Adrenal gland (tissue), 12 donors: ENCODE results near the gene BCORL1. TPM values are rescaled to one million over a fixed set of nuclear protein-coding genes. Genes with fewer than 3 reads are reported as not detected.

Source experiments
- DNase-seq, 7 donors: peaks; one replicate each; pipeline ENCODE4 v3.0.0-alpha.2; 2019 to 2020
- H3K27ac ChIP-seq, 5 donors: fragments of 200-600 bp; sonication (generic) in 4 of 5; 1 replicate in 3 of 5; 2 replicates in 2 of 5; pipeline versions ENCODE4 v1.5.1 to v1.8.0; 2016 to 2020; ENCODE audit warnings: mild to moderate bottlenecking in 1 of 5
- H3K27me3 ChIP-seq: fragments of 200-600 bp; 2 replicates; pipeline ENCODE4 v1.8.0; 2021
- H3K36me3 ChIP-seq, 2 donors: fragments of 200-600 bp; replicated peaks in 1 of 2; 1 replicate in 1 of 2; 2 replicates in 1 of 2; pipeline versions ENCODE4 v1.5.1 to v1.8.0; 2018 to 2022
- H3K4me1 ChIP-seq, 2 donors: fragments of 200-600 bp; replicated peaks in 1 of 2; 1 replicate in 1 of 2; 2 replicates in 1 of 2; pipeline versions ENCODE4 v1.5.1 to v1.8.0; 2018 to 2021
- H3K4me3 ChIP-seq, 4 donors: fragments of 200-600 bp; sonication (generic) in 3 of 4; one replicate each; pipeline ENCODE4 v1.5.1; 2016 to 2018
- H3K9me3 ChIP-seq, 3 donors: fragments of 200-600 bp; sonication (generic) in 1 of 3; replicated peaks in 1 of 3; 1 replicate in 2 of 3; 2 replicates in 1 of 3; pipeline versions ENCODE4 v1.5.1 to v1.8.0; 2016 to 2021
- POLR2A ChIP-seq, 2 donors: fragments of 450-650 bp; IDR thresholded peaks; one replicate each; pipeline ENCODE4 v1.6.1; 2017; ENCODE audit warnings: antibody characterized with exemption in 2 of 2, mild to moderate bottlenecking in 2 of 2, moderate library complexity in 1 of 2
- WGBS, 4 donors: extraction: QIAGEN DNeasy Blood & Tissue Kit in 2 of 4; methylation state at CpG; one replicate each; pipeline versions ENCODE4 v1.1.5 to v1.1.7; 2013 to 2017; 5-methylcytosine and 5-hydroxymethylcytosine counted together
- intact Hi-C, 2 donors: fragments of 100-400 bp; cut with DNase I; formaldehyde crosslinking; loops; one replicate each; pipeline versions ENCODE4 v1.14.1 to v1.15.0; 2022 to 2023
- polyA plus RNA-seq, 3 donors: library from polyadenylated mRNA; stranded (reverse); fragments of 200-250 nt in 2 of 3; fragments of 350-450 nt in 1 of 3; fragmentation: Illumina TruSeq in 1 of 3; extraction: RNeasy Lipid Tissue Mini Kit (QIAGEN cat#74804) in 1 of 3; gene quantifications; one replicate each; pipeline ENCODE4 v1.2.3, GENCODE V29; 2013 to 2014
- total RNA-seq, 9 donors: library from RNA; depleted of rRNA in 4 of 9; stranded (reverse); fragments of >200 nt in 4 of 9; fragments of 120-200 nt in 1 of 9; fragmentation: NEBNext Ultra II Directional in 1 of 9; extraction: Animal tissue kit (Norgen Biotek cat#: 25700) in 1 of 9; gene quantifications; one replicate each; pipeline versions ENCODE4 v1.1.0 to v1.2.4, GENCODE V29; 2013 to 2023
- TF ChIP-seq, protein P1 (sequence below), 6 experiments: fragments of 450-650 bp in 4 of 6; fragments of 200-600 bp in 2 of 6; sonication (generic) in 1 of 6; IDR thresholded peaks; 1 replicate in 5 of 6; 2 replicates in 1 of 6; pipeline versions ENCODE4 v1.5.1 to v1.8.0; 2016 to 2021; ENCODE audit warnings: antibody characterized with exemption in 6 of 6, mild to moderate bottlenecking in 2 of 6, moderate library complexity in 1 of 6
- donor health status: healthy with polysubstance abuse.
- donor health status: Bipolar disorder and iron deficiency.
- donor health status: DM: yes; HTN: yes; CAD: no.
- donor health status: DM: no; HTN: no; CAD: no.
- donor health status: DM: no; HTN: no; CAD: no.
- donor health status: DM: yes; HTN: yes; CAD: no.

BCORL1 gene
- total and polyA plus RNA-seq, 12 donors, result 1.4 to 18.5 (median 7.0) TPM

DNA sequence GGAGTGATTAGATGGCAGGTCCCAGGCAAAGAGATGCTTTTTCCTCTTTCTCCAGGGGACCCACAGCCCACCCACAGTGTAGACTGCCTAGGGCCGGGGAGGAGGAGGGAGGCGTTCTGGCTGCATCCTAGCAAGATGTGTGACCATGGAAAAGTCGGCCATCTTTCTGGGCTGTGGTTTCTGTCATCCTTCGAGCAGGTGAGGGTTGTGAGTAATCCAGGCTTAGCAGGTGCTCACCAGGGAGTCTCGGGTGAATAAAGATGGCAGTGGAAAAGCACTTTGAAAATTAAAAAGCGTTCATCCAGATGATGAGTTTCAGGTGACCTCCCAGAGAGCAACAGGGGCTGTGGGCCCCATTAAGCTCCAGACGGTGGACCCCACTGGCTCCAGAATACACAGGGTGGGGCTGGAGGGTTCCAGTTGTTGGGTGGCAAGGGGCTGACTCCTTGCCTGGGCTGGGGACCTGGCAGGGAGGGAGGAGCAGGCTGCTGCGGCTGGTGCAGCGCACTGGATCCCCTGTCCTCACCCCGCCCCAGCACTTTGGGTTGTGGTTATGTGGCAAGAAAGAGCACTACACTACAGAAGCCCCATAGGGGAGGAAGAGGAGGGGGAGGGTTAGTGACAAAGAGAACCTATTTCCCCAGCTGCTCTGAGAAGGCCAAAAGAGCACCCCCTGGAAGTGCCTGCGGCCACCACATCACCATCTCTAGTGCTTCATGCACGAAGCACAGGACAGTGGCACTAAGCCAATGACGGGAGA, 104.2 kb downstream of the BCORL1 start:
- Histone ChIP-seq H3K9me3 (no peaks in the 10 kb centered on the region), H3K36me3 (no peaks in the 10 kb centered on the region), H3K4me1 (peaks cover 0 to 4% of the 10 kb centered on the region in 2 donors), H3K4me3 (no peak overlapping the region), H3K27me3 (no peaks in the 10 kb centered on the region), H3K27ac (no peak overlapping the region)
- 56 to 80% (median 74%) methylated on average over 3 to 13 of the region's 13 CpGs for WGBS, 4 donors
- no peak for DNase-seq
- TF ChIP-seq, protein P1, sequence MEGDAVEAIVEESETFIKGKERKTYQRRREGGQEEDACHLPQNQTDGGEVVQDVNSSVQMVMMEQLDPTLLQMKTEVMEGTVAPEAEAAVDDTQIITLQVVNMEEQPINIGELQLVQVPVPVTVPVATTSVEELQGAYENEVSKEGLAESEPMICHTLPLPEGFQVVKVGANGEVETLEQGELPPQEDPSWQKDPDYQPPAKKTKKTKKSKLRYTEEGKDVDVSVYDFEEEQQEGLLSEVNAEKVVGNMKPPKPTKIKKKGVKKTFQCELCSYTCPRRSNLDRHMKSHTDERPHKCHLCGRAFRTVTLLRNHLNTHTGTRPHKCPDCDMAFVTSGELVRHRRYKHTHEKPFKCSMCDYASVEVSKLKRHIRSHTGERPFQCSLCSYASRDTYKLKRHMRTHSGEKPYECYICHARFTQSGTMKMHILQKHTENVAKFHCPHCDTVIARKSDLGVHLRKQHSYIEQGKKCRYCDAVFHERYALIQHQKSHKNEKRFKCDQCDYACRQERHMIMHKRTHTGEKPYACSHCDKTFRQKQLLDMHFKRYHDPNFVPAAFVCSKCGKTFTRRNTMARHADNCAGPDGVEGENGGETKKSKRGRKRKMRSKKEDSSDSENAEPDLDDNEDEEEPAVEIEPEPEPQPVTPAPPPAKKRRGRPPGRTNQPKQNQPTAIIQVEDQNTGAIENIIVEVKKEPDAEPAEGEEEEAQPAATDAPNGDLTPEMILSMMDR (IDR thresholded peaks at IDR 0.05), result no peak
- no peak for TF ChIP-seq POLR2A (IDR thresholded peaks at IDR 0.05)
- intact Hi-C loops, result loop anchor here in 1 of 2 donors (5.0 kb wide), 1 partner anchor 106 kb away; no protein-coding TSS in a partner anchor

DNA sequence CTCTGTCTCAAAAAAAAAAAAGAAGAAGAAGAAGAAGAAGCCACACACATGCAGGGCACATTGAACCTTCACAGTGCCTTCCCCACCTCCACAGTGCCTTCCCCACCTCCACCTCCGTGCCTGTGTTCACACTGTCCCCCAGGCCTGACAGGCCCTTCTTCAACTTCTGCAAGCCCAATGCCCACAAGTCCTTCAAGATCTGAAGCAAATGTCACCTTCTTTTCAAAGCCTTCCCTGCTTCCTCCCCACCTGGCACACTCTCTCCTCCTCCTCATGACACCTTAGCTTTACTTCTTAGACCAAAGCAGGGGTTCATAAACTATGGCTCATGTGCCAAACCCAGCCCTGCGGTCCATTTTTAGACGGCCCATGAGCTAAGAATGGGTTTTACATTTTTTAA, 107.9 kb downstream of the BCORL1 start:
- 87 to 91% (median 89%) methylated on average over 3 of the region's 3 CpGs for WGBS, 4 donors
- Histone ChIP-seq H3K4me1 (no peaks in the 10 kb centered on the region), H3K27me3 (no peaks in the 10 kb centered on the region), H3K27ac (no peak overlapping the region), H3K9me3 (no peaks in the 10 kb centered on the region), H3K4me3 (no peak overlapping the region), H3K36me3 (no peaks in the 10 kb centered on the region)
- intact Hi-C loops, result no loop called here
- TF ChIP-seq, protein P1 (IDR thresholded peaks at IDR 0.05), result no peak
- no peak for TF ChIP-seq POLR2A (IDR thresholded peaks at IDR 0.05)
- DNase-seq, result no peak

DNA sequence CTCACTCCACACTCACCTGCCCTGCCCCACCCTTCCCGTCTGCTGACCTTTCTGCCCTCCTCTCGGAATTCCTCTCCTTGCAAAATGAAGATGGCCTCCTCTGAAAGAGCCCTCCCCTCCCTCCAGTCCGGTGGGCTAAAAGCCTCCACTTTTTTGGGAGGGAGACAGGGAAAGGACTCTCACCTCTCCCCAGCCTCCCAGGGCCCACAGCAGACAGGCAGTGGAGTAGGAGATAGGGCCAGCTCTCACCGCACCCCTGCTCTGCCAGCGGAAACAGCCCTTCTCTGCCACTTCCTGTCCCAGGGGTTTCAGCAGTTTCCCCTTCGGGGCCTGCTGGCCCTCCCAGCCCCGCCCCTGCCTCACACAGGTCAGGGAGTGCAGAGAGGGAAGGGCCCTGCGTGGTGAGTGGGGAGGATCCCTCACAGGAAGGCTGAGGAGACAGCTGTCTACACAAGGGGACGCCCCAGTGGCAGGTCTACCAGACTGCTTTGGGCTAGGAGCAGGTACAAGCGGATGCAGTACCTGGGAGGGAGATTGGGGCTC, 109.6 kb downstream of the BCORL1 start:
- no peaks in the 10 kb centered on the region for H3K9me3 ChIP-seq
- intact Hi-C loops, result no loop called here
- H3K27me3 ChIP-seq, result no peaks in the 10 kb centered on the region
- no peaks in the 10 kb centered on the region for H3K36me3 ChIP-seq
- H3K27ac ChIP-seq, result peak overlapping the region in 1 of 5 donors; percentile 52
- TF ChIP-seq, protein P1 (IDR thresholded peaks at IDR 0.05), result no peak
- TF ChIP-seq POLR2A (IDR thresholded peaks at IDR 0.05), result no peak
- H3K4me1 ChIP-seq, result no peaks in the 10 kb centered on the region
- DNase-seq, result peak in 2 of 7 donors; percentile 19 to 61
- 50 to 63% (median 58%) methylated on average over 5 to 10 of the region's 10 CpGs for WGBS, 4 donors
- H3K4me3 ChIP-seq, result no peak overlapping the region

DNA sequence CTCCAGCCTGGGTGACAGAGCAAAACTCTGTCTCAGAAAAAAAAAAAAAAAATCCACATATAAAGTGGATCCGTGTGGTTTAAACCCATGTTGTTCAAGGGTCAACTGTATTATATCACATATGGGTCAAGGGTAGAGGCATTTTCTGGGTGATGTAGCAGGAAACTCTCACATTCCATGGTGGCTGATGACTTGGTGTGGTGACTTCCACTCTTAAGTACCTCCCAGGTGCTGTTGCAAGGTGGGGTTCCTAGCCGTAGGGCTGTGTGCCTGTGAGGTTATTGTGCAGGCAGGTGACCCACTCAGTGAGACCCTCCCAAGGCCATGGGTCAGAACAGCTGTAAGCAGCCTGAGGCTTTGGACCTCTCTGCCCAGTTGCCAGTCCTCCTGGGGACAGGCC, 110.8 kb downstream of the BCORL1 start:
- no peak for TF ChIP-seq POLR2A (IDR thresholded peaks at IDR 0.05)
- TF ChIP-seq, protein P1 (IDR thresholded peaks at IDR 0.05), result no peak
- no peaks in the 10 kb centered on the region for H3K36me3 ChIP-seq
- DNase-seq, result no peak
- no peak overlapping the region for H3K27ac ChIP-seq
- no peaks in the 10 kb centered on the region for H3K27me3 ChIP-seq
- 68 to 82% (median 74%) methylated on average over 2 of the region's 2 CpGs for whole genome bisulfite sequencing, 4 donors
- peaks cover 0 to 8% of the 10 kb centered on the region in 2 donors for H3K4me1 ChIP-seq
- H3K4me3 ChIP-seq, result no peak overlapping the region
- no peaks in the 10 kb centered on the region for H3K9me3 ChIP-seq
- intact Hi-C loops, result no loop called here
